Islet precursor cell (in vitro differentiated cells): ENCODE results near the gene DGKZ.
A peak's percentile ranks its signal among the peaks of the same experiment; 100 is the strongest.
"Not testable (repeated sequence)": the region's sequence is repeated elsewhere in the genome, so short reads cannot be mapped to it uniquely, and the experiment has no call there.

ENCODE experiments used
- DNase-seq: peaks from one replicate; pipeline ENCODE4 v3.0.0-alpha.2; 2018

The DGKZ gene, protein sequence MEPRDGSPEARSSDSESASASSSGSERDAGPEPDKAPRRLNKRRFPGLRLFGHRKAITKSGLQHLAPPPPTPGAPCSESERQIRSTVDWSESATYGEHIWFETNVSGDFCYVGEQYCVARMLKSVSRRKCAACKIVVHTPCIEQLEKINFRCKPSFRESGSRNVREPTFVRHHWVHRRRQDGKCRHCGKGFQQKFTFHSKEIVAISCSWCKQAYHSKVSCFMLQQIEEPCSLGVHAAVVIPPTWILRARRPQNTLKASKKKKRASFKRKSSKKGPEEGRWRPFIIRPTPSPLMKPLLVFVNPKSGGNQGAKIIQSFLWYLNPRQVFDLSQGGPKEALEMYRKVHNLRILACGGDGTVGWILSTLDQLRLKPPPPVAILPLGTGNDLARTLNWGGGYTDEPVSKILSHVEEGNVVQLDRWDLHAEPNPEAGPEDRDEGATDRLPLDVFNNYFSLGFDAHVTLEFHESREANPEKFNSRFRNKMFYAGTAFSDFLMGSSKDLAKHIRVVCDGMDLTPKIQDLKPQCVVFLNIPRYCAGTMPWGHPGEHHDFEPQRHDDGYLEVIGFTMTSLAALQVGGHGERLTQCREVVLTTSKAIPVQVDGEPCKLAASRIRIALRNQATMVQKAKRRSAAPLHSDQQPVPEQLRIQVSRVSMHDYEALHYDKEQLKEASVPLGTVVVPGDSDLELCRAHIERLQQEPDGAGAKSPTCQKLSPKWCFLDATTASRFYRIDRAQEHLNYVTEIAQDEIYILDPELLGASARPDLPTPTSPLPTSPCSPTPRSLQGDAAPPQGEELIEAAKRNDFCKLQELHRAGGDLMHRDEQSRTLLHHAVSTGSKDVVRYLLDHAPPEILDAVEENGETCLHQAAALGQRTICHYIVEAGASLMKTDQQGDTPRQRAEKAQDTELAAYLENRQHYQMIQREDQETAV

DNA sequence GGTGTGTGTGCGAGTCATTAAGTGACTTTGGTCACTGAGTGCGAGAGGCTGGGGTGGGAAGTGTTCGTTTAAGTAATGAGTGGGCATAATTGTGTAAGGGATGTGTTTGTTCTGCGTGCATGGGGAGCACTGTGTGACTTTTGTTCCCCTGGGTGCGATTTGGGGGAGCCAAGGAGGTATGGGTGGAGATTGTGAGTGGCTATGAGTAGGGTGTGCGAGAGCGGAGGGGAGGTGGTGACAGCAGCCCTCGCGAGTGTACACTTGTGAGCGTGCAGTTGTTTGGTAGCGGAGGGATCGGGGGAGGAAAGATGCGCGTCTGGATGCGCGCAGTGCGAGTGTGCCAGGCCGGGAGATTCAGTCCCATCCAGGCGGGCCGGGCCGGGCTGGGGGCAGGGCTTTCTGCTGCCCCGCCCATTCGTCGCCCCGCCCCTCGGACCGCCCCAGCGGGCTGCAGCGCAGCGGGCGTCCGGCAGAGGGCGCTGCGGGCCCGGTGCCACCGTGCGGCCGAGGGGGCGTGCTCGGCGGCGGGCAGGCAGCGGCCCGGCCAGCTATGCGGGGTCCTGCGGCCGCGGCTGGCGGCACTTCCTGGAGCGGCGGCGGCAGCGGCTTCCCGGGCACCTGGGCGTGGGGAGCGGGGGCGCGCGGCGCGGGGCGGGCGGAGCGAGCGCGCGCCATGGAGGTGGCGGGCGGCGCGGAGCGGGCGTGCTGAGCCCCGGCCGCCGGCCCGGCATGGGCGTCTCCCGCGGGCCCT, at the start of gene DGKZ:
TSS of gene DGKZ (plus strand) at position 578 of the 751 bp plus-strand sequence. CDS start 197 bp downstream, outside the sequence.
- peak; percentile 93 for DNase-seq

DNA sequence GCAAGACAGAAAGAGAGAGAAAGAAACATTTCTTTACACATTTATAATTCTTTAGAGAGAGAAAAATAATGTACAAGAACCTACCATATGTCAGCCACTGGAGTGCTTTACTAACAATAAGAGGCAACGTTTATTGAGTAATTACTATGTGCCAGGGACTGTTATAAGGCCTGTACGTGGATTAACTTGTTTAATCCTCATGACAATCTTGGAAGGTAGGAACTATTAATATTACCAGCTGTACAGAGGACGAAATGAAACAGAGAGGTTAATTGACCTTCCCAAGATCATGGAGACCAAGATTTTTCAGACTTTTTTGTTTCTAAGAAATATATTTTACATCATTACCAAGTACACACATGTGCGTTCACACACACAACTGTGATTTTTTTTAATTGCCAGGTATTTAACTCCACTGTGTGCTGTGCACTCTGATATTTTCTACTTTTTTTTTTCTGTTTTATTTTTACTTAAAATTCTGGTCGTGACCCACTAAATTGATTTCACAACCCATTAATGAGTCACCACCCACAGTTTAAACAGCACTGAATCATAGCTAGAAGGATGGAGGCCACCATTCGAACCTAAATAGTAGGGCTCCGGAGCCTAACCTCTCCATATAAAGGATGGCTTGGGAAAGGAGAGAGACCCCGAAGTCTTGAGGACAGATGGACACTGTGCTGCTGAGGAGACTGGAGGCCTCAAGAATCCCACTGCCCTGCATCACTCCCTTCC, 48.4 kb upstream of the DGKZ start:
- DNase-seq: no peak

DNA sequence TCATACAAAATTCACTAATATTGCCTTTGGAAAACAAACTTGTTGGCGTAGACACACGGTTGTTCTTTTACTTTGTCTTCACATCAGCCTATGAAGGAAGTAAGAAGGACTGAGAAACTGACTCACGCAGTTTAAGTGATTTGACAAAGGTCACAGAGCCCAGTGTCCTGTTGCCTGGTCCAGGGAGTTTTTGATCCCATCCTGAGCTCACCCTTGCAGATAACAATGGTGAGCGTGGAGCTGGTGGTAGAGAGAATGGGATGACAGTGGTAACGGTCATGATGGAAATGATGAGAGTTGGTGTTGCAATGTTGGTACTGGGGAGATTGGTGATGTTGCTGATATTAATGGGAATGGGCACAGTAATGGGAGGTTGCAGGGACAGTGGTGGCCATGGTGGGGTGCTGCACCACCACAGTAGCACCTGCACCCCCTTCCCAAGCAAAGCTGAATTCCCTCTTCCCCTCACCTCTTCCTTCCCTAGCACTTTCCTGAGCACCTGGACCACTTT, 47.8 kb upstream of the DGKZ start:
- no peak for DNase-seq

DNA sequence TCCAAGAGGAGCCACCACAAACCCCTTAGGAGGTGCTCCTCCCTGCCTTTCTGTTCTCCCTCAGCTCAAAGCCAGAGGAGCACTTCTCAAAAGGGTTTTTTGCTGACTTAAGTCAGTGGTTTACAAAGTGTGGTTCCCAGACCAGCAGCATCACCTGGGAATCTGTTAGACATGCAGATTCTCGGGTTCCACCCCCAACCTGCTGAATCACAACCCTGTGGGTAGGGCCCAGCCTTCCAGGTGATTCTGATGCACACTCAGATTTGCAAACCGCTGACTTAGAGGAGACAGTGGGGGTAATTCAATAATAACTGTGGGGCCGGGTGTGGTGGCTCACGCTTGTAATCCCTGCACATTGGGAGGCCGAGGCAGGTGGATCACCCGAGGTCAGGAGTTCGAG, 47.0 kb upstream of the DGKZ start:
- peak; percentile 38 for DNase-seq

DNA sequence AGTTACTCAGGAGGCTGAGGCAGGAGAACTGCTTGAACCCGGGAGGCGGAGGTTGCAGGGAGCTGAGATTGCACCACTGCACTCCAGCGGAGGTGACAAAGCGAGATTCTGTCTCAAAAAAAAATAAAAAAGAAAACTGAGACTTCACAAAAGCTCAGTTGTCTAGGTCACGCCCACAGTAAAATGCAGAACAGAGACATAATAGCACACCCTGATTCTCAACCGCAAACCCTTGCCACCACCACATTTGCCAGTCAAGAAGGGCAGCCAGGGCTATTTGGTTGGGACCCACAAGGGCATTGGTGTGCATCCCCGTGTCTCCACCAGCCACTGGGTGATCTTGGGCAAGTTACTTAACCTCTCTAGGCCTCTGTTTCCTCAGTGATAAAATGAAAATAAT, 44.4 kb upstream of the DGKZ start:
- DNase-seq: no peak

- DNase-seq: not testable (repeated sequence)
Observed at GRCh38 chr11:46304036-46304435, 43.2 kb upstream of the DGKZ start.

- no peak for DNase-seq
Observed at GRCh38 chr11:46304605-46305179, 42.6 kb upstream of the DGKZ start.

- DNase-seq: peak; percentile 45
Observed at GRCh38 chr11:46305295-46305694, 42.0 kb upstream of the DGKZ start.

DNA sequence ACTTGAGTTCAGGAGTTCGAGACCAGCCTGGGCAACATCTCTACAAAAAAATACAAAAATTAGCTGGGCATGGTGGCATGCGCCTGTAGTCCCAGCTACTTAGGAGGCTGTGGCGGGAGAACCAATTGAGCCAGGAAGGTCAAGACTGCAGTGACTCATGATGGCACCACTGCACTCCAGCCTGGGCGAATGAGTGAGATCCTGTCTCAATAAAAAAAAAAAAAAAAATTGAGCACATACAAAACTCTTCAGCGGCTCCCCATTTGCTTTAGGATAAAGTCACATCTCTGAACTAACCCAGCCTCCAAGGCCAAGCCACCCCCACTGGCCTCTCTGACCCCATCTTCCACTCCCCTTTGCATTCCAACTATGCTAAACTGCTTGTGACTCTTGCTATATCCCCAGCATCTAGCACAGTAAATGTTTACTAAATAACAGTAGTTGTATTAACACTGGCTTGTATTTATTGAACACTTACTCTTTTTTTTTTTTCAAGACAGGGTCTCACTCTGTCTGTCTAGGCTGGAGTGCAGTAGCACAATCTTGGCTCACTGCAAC, 40.9 kb upstream of the DGKZ start:
- no peak for DNase-seq

DNA sequence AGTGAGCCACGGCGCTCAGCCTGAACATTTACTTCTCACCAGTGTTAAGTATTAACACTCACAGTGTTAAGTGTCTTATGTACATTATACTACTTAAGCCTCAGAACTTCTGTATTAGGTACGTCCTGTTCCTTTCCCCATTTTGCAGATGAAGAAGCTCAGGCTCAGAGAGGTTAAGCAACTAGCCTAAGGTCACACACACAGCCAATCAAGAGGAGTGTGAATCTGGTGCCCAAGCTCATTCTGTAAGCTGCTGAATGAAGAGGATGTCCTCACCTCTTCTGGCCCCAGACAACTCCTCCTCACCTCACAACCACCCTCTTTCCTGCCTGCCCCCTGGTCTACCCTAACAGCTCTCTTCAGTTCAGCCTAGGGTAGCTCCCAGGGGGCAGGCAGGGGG, 39.9 kb upstream of the DGKZ start:
- DNase-seq: no peak

- DNase-seq: peak; percentile 65
Observed at GRCh38 chr11:46307785-46308341, 39.4 kb upstream of the DGKZ start.

DNA sequence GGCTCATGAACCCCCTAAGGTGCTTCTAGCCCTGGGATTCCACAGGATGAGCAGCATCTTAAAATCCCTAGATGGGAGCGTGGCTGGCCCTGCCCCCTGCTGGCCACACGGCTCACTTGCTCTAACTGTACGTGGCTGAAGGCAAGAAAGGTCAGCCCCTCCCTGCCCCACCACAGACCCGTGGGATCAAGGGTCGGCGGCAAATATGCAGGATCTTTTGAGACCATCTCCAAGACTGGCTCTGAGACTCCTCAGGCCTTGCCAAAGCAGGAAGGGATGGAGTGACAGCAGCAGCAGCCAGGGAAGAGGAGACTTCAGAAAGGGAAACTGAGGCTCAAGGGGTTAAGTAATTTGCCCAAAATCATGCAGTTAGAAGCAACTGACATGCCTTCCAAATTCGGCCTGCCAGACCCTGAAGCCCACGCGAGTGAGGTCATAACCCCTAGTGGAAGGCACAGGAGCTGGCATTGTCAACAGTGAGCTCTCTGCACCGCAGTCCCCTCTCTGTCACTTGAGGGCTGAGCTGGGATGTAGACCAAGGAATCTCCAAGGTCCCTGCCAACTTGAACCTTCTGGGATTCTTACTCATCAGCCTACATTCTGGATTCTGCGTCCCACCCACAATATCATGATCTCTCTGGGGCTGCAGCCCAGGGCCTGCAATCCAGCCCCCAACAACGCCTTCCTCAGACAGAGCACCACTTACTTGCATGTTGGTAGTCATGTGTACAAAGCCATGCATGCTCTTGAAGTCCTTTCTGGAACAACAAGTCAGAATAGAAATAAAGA, 38.4 kb upstream of the DGKZ start:
- DNase-seq: peak; percentile 92

- peak; percentile 92 for DNase-seq
Observed at GRCh38 chr11:46309814-46310259, 37.4 kb upstream of the DGKZ start.

DNA sequence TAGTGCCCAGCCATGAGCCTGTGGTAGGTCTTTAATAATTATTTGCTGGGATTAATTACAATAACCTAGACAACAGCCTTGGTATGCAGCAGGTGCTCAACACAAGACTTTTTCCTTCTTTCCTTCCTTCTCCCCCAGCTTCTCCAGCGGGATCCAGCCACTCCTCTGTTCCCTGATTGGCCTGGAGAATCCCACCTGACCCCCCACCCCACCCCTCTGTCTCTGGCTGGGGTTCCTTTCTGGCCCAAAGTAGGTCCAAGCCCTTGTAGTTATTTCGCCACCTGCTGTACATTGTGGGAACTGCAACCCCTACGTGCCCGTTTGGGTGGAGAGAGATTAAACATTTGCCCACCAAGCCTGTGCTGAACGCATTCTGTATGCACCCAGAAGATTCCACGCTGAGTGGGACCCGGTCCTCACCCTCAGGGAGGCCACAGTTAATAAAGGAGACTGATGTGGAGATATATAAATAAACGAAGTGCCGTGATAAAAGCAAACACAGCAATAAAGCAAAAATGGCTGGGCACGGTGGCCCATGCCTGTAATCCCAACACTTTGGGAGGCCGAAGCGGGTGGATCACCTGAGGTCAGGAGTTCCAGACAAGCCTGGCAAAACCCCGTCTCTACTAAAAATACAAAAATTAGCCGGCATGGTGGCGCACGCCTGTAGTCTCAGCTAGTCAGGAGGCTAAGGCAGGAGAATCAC, 32.1 kb upstream of the DGKZ start:
- peak; percentile 94 for DNase-seq

DNA sequence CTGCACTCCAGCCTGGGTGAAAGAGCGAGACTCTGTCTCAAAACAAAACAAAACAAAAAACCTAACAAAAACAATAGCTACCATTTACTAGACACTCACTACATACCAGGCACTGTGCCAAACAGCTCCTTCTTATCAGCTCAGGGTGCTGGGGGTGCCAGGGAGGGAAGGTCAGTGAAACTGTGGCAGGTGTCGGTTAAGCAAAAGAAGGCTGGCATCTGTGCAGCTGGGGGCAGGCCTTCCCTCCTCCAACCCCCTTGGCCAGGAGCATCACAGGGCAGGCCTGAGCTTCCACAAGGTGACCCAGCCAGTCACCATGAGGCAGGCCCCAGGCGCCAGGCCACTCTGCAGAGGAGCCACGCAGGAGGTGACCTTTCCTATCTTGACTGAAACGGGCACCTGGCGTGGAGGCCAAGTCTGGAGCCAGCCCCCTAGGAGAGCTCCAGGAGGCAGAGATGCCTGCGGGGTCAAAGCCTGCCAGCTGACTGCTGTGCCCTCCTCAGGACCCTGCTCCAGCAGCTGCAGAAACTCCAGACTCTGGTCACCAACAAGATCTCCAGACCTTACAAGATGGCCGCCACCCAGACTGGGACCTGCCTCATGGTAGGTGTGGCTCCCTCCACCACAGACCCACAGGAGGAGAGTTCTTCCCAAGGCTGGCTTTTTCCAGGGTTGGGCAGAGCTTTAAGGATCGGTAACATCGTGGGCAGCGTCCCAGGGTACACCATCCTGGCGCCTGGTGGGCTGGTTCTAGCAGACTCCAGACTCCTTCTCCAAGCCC, 31.3 kb upstream of the DGKZ start:
- peak; percentile 40 for DNase-seq

- no peak for DNase-seq
Observed at GRCh38 chr11:46319074-46319453, 28.2 kb upstream of the DGKZ start.

DNA sequence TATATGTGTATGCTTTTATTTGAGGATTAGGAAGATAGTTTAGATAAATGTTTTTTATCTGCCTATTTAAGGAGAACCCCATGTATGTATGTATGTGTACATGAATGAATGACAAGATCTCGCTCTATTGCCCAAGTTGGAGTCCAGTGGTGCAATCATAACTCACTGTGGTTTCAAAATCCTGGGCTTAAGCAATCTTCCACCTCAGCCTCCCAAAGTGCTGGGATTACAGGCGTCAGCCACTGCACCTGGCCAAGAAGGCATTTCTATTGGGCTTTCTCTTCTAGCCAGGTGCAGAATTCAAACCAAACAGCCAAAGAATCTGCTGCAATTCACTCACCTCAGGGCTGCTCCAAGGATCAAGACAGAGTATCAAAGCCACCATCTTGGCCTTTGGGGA, 25.5 kb upstream of the DGKZ start:
- no peak for DNase-seq

DNA sequence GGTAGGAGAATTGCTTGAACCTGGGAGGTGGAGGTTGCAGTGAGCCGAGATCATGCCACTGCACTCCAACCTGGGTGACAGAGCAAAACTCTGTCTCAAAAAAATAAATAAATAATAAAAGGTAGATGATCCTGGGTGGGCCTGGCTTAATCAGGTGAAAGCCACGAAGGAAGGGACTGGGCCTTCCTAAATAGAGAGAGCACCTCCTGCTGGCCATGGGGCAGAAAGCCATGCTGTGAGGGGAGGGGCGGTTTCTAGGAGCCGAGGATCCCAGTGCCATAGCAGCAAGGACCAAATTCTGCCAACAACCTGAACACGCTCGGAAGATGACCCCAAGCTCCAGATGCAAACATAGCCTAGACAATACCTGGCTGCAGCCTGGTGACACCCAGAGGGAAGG, 24.5 kb upstream of the DGKZ start:
- no peak for DNase-seq
